GM12872 (cell line): Measurements from ENCODE around the gene TPH2.

Source experiments
- CTCF ChIP-seq: IDR thresholded peaks from 3 replicates; pipeline ENCODE4 v1.5.1; 2011; ENCODE audit warnings: low read depth, mild to moderate bottlenecking, low read length, moderate library complexity; ENCODE audit not compliant: insufficient read depth

Gene TPH2

GRCh38 chr12:71958457-71958856 is 19.8 kb downstream of the TPH2 start:
- no peak for TF ChIP-seq CTCF

- no peak for TF ChIP-seq CTCF
These were observed 20.4 kb downstream of the TPH2 start for GRCh38 chr12:71958993-71959578.

GRCh38 chr12:71967211-71967610 is 28.6 kb downstream of the TPH2 start:
- no peak for TF ChIP-seq CTCF

GRCh38 chr12:71969330-71969729 is 30.7 kb downstream of the TPH2 start:
- TF ChIP-seq CTCF, result no peak

GRCh38 chr12:71970031-71970430 is 31.4 kb downstream of the TPH2 start:
- no peak for TF ChIP-seq CTCF

- TF ChIP-seq CTCF, result no peak
These were observed 33.9 kb downstream of the TPH2 start for GRCh38 chr12:71972441-71973074.

GRCh38 chr12:71973687-71974086 is 35.0 kb downstream of the TPH2 start:
- TF ChIP-seq CTCF, result no peak

GRCh38 chr12:71980538-71980937 is 41.9 kb downstream of the TPH2 start:
- TF ChIP-seq CTCF, result no peak
